ENCODE results near the gene EDRF1. TPM values are rescaled to one million over a fixed set of nuclear protein-coding genes. Genes with fewer than 3 reads are reported as not detected.

EDRF1 gene
- total RNA-seq, 1 experiment from 2014 or later = 49.2 TPM

- peaks cover 79 to 81% of the 10 kb centered on the region in 2 experiments for H3K36me3 ChIP-seq (ENCODE audit: control insufficient read depth in 1 of 2, insufficient read depth in 2 of 2, low read length in 2 of 2)
- ChIA-PET RAD21 (ENCODE audit: low non-redundant PET in 1 of 2, low total read pairs in 2 of 2, uncharacterized antibody in 2 of 2, unreplicated experiment in 2 of 2) (no interaction called here), POLR2A (no interaction called here), CTCF (no interaction called here)
- H3K27ac ChIP-seq (ENCODE audit: low read depth, low read length) = no peak overlapping the region
- H4K20me1 ChIP-seq (ENCODE audit: insufficient read depth) = 0 out of 2 replicates have a peak, but pooled peaks cover 5% of the 10 kb centered on the region
- H3K9ac ChIP-seq (ENCODE audit: low read length) = no peak overlapping the region
- intact Hi-C loops (cut with micrococcal nuclease) = loop anchor here (5.0 kb wide), 1 partner anchor 645 kb away; the partner anchor contains the start of gene ADAM12
- H2AFZ ChIP-seq (ENCODE audit: low read depth, low read length, poor library complexity, severe bottlenecking) = no peak overlapping the region
- H3K9me2 ChIP-seq (ENCODE audit: insufficient read depth) = no peaks in the 10 kb centered on the region
- ATAC-seq (peak; percentile 53; the same call in 1 of the 2 replicates), DNase-seq (ENCODE audit: low read depth, low spot score) (no peak)
- no peaks in the 10 kb centered on the region for H3K9me3 ChIP-seq (ENCODE audit: control insufficient read depth in 1 of 2, insufficient read depth in 1 of 2, low read depth in 1 of 2, low read length in 2 of 2)
- H3K4me3 ChIP-seq (replicated peaks in 1 of 2; ENCODE audit: low read depth in 1 of 2, low read length in 2 of 2) = no peak overlapping the region
- no peaks in the 10 kb centered on the region for H3K79me2 ChIP-seq (ENCODE audit: insufficient read depth, low read length)
- no peaks in the 10 kb centered on the region for H3K4me1 ChIP-seq (ENCODE audit: control insufficient read depth in 1 of 2, insufficient read depth in 2 of 2, low read length in 2 of 2)
- BruUV-seq (replicated peaks) = no TSS peak
- no peaks in the 10 kb centered on the region for H3K27me3 ChIP-seq (ENCODE audit: insufficient read depth, low read length)
- no peak overlapping the region for H3K4me2 ChIP-seq (ENCODE audit: low read length)
- TF ChIP-seq CTCF (IDR thresholded peaks at IDR 0.05 in 2 of 3, conservative IDR thresholded peaks at IDR 0.05 in 1 of 3; ENCODE audit: borderline replicate concordance in 1 of 3, insufficient read depth in 1 of 3, low read depth in 2 of 3, low read length in 2 of 3) (peak in 2 of 3 experiments; percentile 24 to 36; a peak in 4 of 6 replicates), CEBPB (IDR thresholded peaks at IDR 0.05; ENCODE audit: low read depth) (no peak), RAD21 (IDR thresholded peaks at IDR 0.05; ENCODE audit: low read depth) (peak; percentile 47; the same call in 1 of the 2 replicates)
Observed at GRCh38 chr10:125742465-125742864, 23.0 kb downstream of the EDRF1 start.

- Histone ChIP-seq H3K27me3 (ENCODE audit: insufficient read depth, low read length) (no peaks in the 10 kb centered on the region), H3K27ac (ENCODE audit: low read depth, low read length) (no peak overlapping the region), H3K4me1 (ENCODE audit: control insufficient read depth in 1 of 2, insufficient read depth in 2 of 2, low read length in 2 of 2) (no peaks in the 10 kb centered on the region), H3K4me3 (replicated peaks in 1 of 2; ENCODE audit: low read depth in 1 of 2, low read length in 2 of 2) (no peak overlapping the region), H3K9ac (ENCODE audit: low read length) (no peak overlapping the region), H3K36me3 (ENCODE audit: control insufficient read depth in 1 of 2, insufficient read depth in 2 of 2, low read length in 2 of 2) (peaks cover 66 to 68% of the 10 kb centered on the region in 2 experiments; a peak in 3 of 4 replicates), H3K4me2 (ENCODE audit: low read length) (no peak overlapping the region), H2AFZ (ENCODE audit: low read depth, low read length, poor library complexity, severe bottlenecking) (no peak overlapping the region), H3K79me2 (ENCODE audit: insufficient read depth, low read length) (no peaks in the 10 kb centered on the region), H3K9me3 (ENCODE audit: control insufficient read depth in 1 of 2, insufficient read depth in 1 of 2, low read depth in 1 of 2, low read length in 2 of 2) (no peaks in the 10 kb centered on the region), H4K20me1 (ENCODE audit: insufficient read depth) (0 out of 2 replicates have a peak, but pooled peaks cover 5% of the 10 kb centered on the region), H3K9me2 (ENCODE audit: insufficient read depth) (no peaks in the 10 kb centered on the region)
- ATAC-seq = no peak
- BruUV-seq (replicated peaks) = no TSS peak
- POLR2A ChIA-PET = no interaction called here
- no peak for TF ChIP-seq MAX (IDR thresholded peaks at IDR 0.05)
- no peak for DNase-seq (ENCODE audit: low read depth, low spot score)
- RAD21 ChIA-PET (ENCODE audit: low non-redundant PET in 1 of 2, low total read pairs in 2 of 2, uncharacterized antibody in 2 of 2, unreplicated experiment in 2 of 2) = no interaction called here
- intact Hi-C loops (cut with micrococcal nuclease) = loop anchor here (5.0 kb wide), 1 partner anchor 642 kb away; the partner anchor contains the start of gene ADAM12
- CTCF ChIA-PET = no interaction called here
Observed at GRCh38 chr10:125744909-125745308, 25.4 kb downstream of the EDRF1 start.
